ENCODE data around the gene TM7SF3.

- TF ChIP-seq, protein P1, sequence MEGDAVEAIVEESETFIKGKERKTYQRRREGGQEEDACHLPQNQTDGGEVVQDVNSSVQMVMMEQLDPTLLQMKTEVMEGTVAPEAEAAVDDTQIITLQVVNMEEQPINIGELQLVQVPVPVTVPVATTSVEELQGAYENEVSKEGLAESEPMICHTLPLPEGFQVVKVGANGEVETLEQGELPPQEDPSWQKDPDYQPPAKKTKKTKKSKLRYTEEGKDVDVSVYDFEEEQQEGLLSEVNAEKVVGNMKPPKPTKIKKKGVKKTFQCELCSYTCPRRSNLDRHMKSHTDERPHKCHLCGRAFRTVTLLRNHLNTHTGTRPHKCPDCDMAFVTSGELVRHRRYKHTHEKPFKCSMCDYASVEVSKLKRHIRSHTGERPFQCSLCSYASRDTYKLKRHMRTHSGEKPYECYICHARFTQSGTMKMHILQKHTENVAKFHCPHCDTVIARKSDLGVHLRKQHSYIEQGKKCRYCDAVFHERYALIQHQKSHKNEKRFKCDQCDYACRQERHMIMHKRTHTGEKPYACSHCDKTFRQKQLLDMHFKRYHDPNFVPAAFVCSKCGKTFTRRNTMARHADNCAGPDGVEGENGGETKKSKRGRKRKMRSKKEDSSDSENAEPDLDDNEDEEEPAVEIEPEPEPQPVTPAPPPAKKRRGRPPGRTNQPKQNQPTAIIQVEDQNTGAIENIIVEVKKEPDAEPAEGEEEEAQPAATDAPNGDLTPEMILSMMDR (conservative IDR thresholded peaks at IDR 0.05 in 1 of 2, IDR thresholded peaks at IDR 0.05 in 1 of 2; ENCODE audit: extremely low read depth in 1 of 2, insufficient read depth in 1 of 2, low read depth in 1 of 2, low read length in 2 of 2) = no peak
- no peak for TF ChIP-seq EZH2 (IDR thresholded peaks at IDR 0.05; ENCODE audit: borderline replicate concordance, low read length)
These were observed 38.6 kb upstream of the TM7SF3 start for GRCh38 chr12:27052742-27053141.
